Endothelial cell of umbilical vein (primary cell): ENCODE measurements around the gene SOX9. TPM values are rescaled to one million over a fixed set of nuclear protein-coding genes. Genes with fewer than 3 reads are reported as not detected.

Source experiments
- BruUV-seq: library from RNA; stranded (reverse); fragments of 400-500 nt; replicated peaks from 2 replicates; lab custom pipeline; 2021; lab: Mats Ljungman, UMichigan
- CTCF ChIA-PET: fragments of 300-600, 350-600 bp; sonication (Branson Sonifier 250); formaldehyde crosslinking; loops from one replicate; lab custom pipeline; 2021; ENCODE audit warnings: antibody characterized with exemption, inconsistent platforms; lab: Charles Lee
- POLR2A ChIA-PET: fragments of 300-600, 350-600 bp; sonication (Branson Sonifier 250); formaldehyde crosslinking; loops from one replicate; lab custom pipeline; 2021; ENCODE audit warnings: antibody characterized with exemption, inconsistent platforms; lab: Charles Lee
- DNase-seq: peaks from one replicate; pipeline ENCODE4 v3.0.0-alpha.2; 2011; ENCODE audit warnings: low read depth, low spot score
- FAIRE-seq: peaks from 2 replicates; lab custom pipeline; 2011; peaks lifted over from hg19 to GRCh38; lab: Jason Lieb, UNC
- H2AFZ ChIP-seq: 2 replicates; pipeline ENCODE4 v1.6.0; 2012; ENCODE audit warnings: low read depth, low read length, control low read depth, inconsistent platforms
- H3K27ac ChIP-seq: 2 replicates; pipeline ENCODE4 v1.5.1; 2011; ENCODE audit warnings: low read depth, mild to moderate bottlenecking, control low read depth, low read length, moderate library complexity; ENCODE audit not compliant: insufficient read depth
- H3K27me3 ChIP-seq, 2 experiments: 2 replicates each; pipeline versions ENCODE4 v1.6.0 to v1.6.1; 2011; ENCODE audit warnings: low read length in 2 of 2, mixed read lengths in 1 of 2; ENCODE audit not compliant: control insufficient read depth in 2 of 2, insufficient read depth in 2 of 2
- H3K36me3 ChIP-seq, 2 experiments: 2 replicates in 1 of 2; 3 replicates in 1 of 2; pipeline ENCODE4 v1.5.1; 2011; ENCODE audit warnings: low read length in 2 of 2, mild to moderate bottlenecking in 1 of 2, moderate library complexity in 1 of 2; ENCODE audit not compliant: control insufficient read depth in 2 of 2, insufficient read depth in 2 of 2; ENCODE audit errors: extremely low read depth in 1 of 2
- H3K4me1 ChIP-seq: 3 replicates; pipeline ENCODE4 v1.5.1; 2011; ENCODE audit warnings: mild to moderate bottlenecking, low read length; ENCODE audit not compliant: control insufficient read depth, insufficient read depth; ENCODE audit errors: extremely low read depth
- H3K4me2 ChIP-seq: 2 replicates; pipeline ENCODE4 v1.6.1; 2011; ENCODE audit warnings: low read length, control low read depth, mixed read lengths; ENCODE audit not compliant: insufficient read depth
- H3K4me3 ChIP-seq, 3 experiments: fragments of 200-600 bp in 1 of 3; sonication (generic), shearing (Covaris generic) in 1 of 3; replicated peaks in 1 of 3; 2 replicates each; pipeline ENCODE4 v1.5.1; 2011 to 2016; ENCODE audit warnings: control low read depth in 3 of 3, low read length in 3 of 3, mild to moderate bottlenecking in 2 of 3, inconsistent platforms in 1 of 3, low read depth in 1 of 3, moderate library complexity in 1 of 3; ENCODE audit not compliant: insufficient read depth in 1 of 3
- H3K79me2 ChIP-seq: 2 replicates; pipeline ENCODE4 v1.6.0; 2012; ENCODE audit warnings: low read length, inconsistent platforms; ENCODE audit not compliant: control insufficient read depth, insufficient read depth
- H3K9ac ChIP-seq: replicated peaks from 2 replicates; pipeline ENCODE3; 2011; ENCODE audit warnings: low read length, control low read depth; ENCODE audit not compliant: insufficient read depth; ENCODE audit errors: extremely low read depth
- H3K9me1 ChIP-seq: replicated peaks from 3 replicates; pipeline ENCODE4 v1.6.0; 2011; ENCODE audit warnings: mild to moderate bottlenecking, low read length; ENCODE audit not compliant: control insufficient read depth, insufficient read depth; ENCODE audit errors: extremely low read depth
- H3K9me3 ChIP-seq: replicated peaks from 2 replicates; pipeline ENCODE4 v1.5.1; 2012; ENCODE audit warnings: low read length, inconsistent platforms; ENCODE audit not compliant: control insufficient read depth, insufficient read depth
- H4K20me1 ChIP-seq: replicated peaks from 2 replicates; pipeline ENCODE3; 2011; ENCODE audit warnings: mild to moderate bottlenecking, low read length; ENCODE audit not compliant: control insufficient read depth, insufficient read depth; ENCODE audit errors: extremely low read depth
- CTCF ChIP-seq, 2 donors: IDR thresholded peaks; 1 replicate in 1 of 2; 2 replicates in 1 of 2; pipeline ENCODE4 v1.5.1; 2011; ENCODE audit warnings: low read length in 2 of 2, mild to moderate bottlenecking in 2 of 2, moderate library complexity in 2 of 2, control low read depth in 1 of 2, inconsistent platforms in 1 of 2, low read depth in 1 of 2; ENCODE audit not compliant: insufficient read depth in 1 of 2; ENCODE audit errors: extremely low read depth in 1 of 2
- EZH2 ChIP-seq: IDR thresholded peaks from 2 replicates; pipeline ENCODE4 v1.6.1; 2012; ENCODE audit warnings: borderline replicate concordance, low read depth, mild to moderate bottlenecking, moderate library complexity, low read length, inconsistent platforms; ENCODE audit not compliant: severe bottlenecking
- FOS ChIP-seq: IDR thresholded peaks from 2 replicates; pipeline ENCODE4 v1.6.1; 2011; ENCODE audit warnings: mild to moderate bottlenecking, low read length, moderate library complexity, borderline replicate concordance; ENCODE audit not compliant: insufficient read depth
- GATA2 ChIP-seq: IDR thresholded peaks from 2 replicates; pipeline ENCODE4 v1.7.0; 2011; ENCODE audit warnings: low read depth, mild to moderate bottlenecking, moderate library complexity, mixed read lengths, low read length; ENCODE audit not compliant: insufficient read length, insufficient read depth
- JUN ChIP-seq: IDR thresholded peaks from 2 replicates; pipeline ENCODE4 v1.6.1; 2011; ENCODE audit warnings: borderline replicate concordance, low read depth; ENCODE audit not compliant: insufficient read length, insufficient read depth
- MAX ChIP-seq: IDR thresholded peaks from 2 replicates; pipeline ENCODE4 v1.6.1; 2011; ENCODE audit not compliant: insufficient read depth, insufficient read length
- MYC ChIP-seq: IDR thresholded peaks from one replicate; pipeline ENCODE4 v1.6.1; 2011; ENCODE audit warnings: mild to moderate bottlenecking, low read depth, low read length
- POLR2A ChIP-seq: IDR thresholded peaks from 2 replicates; pipeline ENCODE4 v1.6.1; 2012; ENCODE audit warnings: low read depth, mild to moderate bottlenecking, control low read depth, low read length
- POLR2AphosphoS5 ChIP-seq: IDR thresholded peaks from 2 replicates; pipeline ENCODE4 v1.6.1; 2012; ENCODE audit warnings: low read depth, mild to moderate bottlenecking, control low read depth, low read length, moderate library complexity; ENCODE audit not compliant: insufficient read depth
- dilution Hi-C: fragments of 300-500 bp; cut with MboI; formaldehyde crosslinking; loops from one replicate; pipeline ENCODE4 v1.15.0; 2019; ENCODE audit warnings: low sequenced_read_pairs; ENCODE audit not compliant: extremely low pct_ligation_motif_present
- intact Hi-C: fragments of 100-400 bp; cut with micrococcal nuclease; formaldehyde crosslinking; loops from one replicate; pipeline ENCODE4 v1.10.0; 2022
- polyA plus RNA-seq, 4 experiments: library from polyadenylated mRNA; depleted of rRNA in 3 of 4; stranded (reverse) in 3 of 4; unstranded in 1 of 4; fragments of >200 nt; gene quantifications; 2 replicates each; pipeline versions ENCODE4 v1.2.1 to v1.2.3, GENCODE V29; 2011 to 2012; ENCODE audit warnings: missing spikeins in 1 of 4
- total RNA-seq: library from RNA; stranded (reverse); gene quantifications from 2 replicates; pipeline ENCODE4 v1.2.3, GENCODE V29; 2021

The SOX9 gene
- total and polyA plus RNA-seq, 2 donors (not counting 3 experiments of a cell fraction or from before 2014, with no cell fraction given), result not detected

GRCh38 chr17:72139212-72139611 is 18.4 kb downstream of the SOX9 start:
- dilution Hi-C loops (no loop called here), intact Hi-C loops (no loop called here)
- TF ChIP-seq CTCF (IDR thresholded peaks at IDR 0.05; ENCODE audit: extremely low read depth in 1 of 2, insufficient read depth in 1 of 2, low read depth in 1 of 2, low read length in 2 of 2), result no peak
- TF ChIP-seq FOS, result no peak
- no peak for TF ChIP-seq JUN
- no peak for TF ChIP-seq POLR2A
- TF ChIP-seq MAX, result no peak
- Histone ChIP-seq H3K9ac (no peak overlapping the region), H3K4me1 (no peaks in the 10 kb centered on the region), H3K9me3 (no peaks in the 10 kb centered on the region), H3K79me2 (no peaks in the 10 kb centered on the region), H4K20me1 (no peaks in the 10 kb centered on the region), H3K27me3 (no peaks in the 10 kb centered on the region), H3K4me2 (no peak overlapping the region), H2AFZ (no peak overlapping the region), H3K9me1 (no peaks in the 10 kb centered on the region), H3K4me3 (no peak overlapping the region), H3K27ac (no peak overlapping the region), H3K36me3 (no peaks in the 10 kb centered on the region)
- FAIRE-seq, result no peak
- POLR2A ChIA-PET, result no interaction called here
- no TSS peak for BruUV-seq
- CTCF ChIA-PET, result interaction anchor here (0.7 kb wide), 1 partner anchor 365 kb away, joined by 3 read pairs; no protein-coding TSS in a partner anchor
- DNase-seq, result no peak

- POLR2A ChIA-PET, result no interaction called here
- CTCF ChIA-PET, result no interaction called here
- dilution Hi-C loops, result no loop called here
- no peaks in the 10 kb centered on the region for H4K20me1 ChIP-seq
- no peaks in the 10 kb centered on the region for H3K27me3 ChIP-seq
- H3K36me3 ChIP-seq, result no peaks in the 10 kb centered on the region
- H3K4me3 ChIP-seq, result no peak overlapping the region
- no peaks in the 10 kb centered on the region for H3K4me1 ChIP-seq
- no TSS peak for BruUV-seq
- no peak overlapping the region for H3K4me2 ChIP-seq
- H3K9me3 ChIP-seq, result no peaks in the 10 kb centered on the region
- TF ChIP-seq MAX, result no peak
- TF ChIP-seq FOS, result no peak
- no peak for TF ChIP-seq MYC
- no peak for TF ChIP-seq POLR2AphosphoS5
- no peak for TF ChIP-seq GATA2
- TF ChIP-seq POLR2A, result no peak
- TF ChIP-seq EZH2, result no peak
- no peak for TF ChIP-seq CTCF (IDR thresholded peaks at IDR 0.05; ENCODE audit: extremely low read depth in 1 of 2, insufficient read depth in 1 of 2, low read depth in 1 of 2, low read length in 2 of 2)
- no peak for TF ChIP-seq JUN
- no peaks in the 10 kb centered on the region for H3K9me1 ChIP-seq
- H3K79me2 ChIP-seq, result no peaks in the 10 kb centered on the region
- intact Hi-C loops, result no loop called here
- FAIRE-seq, result no peak
- H3K27ac ChIP-seq, result no peak overlapping the region
- H2AFZ ChIP-seq, result no peak overlapping the region
- no peak for DNase-seq
- H3K9ac ChIP-seq, result no peak overlapping the region
Measured at GRCh38 chr17:72141336-72141735, 20.5 kb downstream of the SOX9 start.
